Hematopoietic multipotent progenitor cell treated with erythropoietin and hydrocortisone succinate and interleukin-3 and kit ligand, for 15 days (in vitro differentiated cells): ENCODE data around the gene ABLIM2.

ENCODE experiments used
- DNase-seq: peaks from one replicate; pipeline ENCODE4 v3.0.0-alpha.2; 2015; ENCODE audit warnings: low spot score

The ABLIM2 gene

DNA sequence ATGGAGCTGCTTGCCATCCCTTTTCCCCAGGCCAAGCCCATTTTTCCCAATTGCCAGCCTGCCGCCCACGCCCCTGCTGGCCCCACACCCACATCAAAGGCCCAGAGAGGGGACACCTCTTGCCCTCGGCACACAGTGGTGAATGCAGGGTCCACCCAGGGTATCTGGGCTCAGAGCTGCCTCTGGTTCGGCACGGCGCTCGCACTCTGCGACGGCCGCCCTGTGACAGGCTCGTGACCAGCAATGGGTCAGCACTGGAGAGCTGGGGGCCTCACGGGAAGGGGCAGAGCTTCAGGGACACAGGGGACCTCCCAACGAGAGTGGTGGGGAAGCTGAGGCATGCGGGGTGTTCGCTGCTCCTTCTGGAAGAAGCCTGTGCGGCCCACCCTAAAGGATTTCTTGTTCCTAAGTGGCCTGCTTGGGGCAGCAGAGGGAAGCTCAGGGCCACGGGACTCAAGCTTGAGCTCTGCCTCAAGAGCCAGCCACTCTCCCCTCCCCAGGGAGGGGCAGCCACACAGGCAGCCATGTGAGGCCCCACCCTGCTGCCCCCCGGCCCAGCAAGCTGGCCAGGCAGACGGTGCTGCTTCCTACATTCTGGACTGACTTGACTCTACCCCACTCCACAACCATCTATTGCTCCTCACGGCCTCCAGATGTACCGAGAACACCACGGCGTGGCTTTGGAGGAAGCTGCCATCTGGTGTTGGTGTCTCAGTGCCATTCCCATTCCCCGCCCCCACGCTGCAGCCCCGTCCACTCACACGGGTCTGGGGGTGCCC lies 73.7 kb downstream of the ABLIM2 start:
- no peak for DNase-seq

DNA sequence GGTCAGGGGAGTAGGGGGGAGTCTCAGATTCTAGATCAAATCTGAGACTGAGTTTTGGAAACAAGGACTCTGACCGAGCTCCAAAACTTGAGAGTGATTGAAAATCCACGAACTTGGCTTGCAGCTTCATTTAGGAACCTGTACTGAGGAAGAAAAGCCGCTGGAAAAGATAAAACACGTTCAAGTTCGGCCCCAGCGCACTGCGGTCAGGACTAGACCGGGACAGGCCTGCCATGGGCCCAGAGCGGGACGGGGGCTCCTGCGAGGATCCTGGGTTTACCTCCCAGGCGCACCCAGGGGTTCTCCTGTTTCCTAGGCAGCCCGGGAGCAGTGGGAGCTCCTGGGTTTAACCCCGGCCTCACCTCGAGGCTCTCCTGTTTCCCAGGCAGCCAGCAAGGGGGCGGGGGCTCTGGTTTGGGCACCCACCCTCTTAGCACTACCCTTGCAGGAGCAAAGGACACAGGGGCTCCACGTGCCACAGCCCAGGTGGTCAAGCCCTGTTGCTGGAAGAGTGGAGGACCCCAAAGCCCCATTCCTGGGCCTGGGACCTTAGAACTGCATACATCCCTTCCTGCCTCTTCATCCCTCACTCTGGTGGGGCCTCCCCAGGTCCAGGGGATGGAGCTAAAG lies 74.5 kb downstream of the ABLIM2 start:
- DNase-seq: no peak

DNA sequence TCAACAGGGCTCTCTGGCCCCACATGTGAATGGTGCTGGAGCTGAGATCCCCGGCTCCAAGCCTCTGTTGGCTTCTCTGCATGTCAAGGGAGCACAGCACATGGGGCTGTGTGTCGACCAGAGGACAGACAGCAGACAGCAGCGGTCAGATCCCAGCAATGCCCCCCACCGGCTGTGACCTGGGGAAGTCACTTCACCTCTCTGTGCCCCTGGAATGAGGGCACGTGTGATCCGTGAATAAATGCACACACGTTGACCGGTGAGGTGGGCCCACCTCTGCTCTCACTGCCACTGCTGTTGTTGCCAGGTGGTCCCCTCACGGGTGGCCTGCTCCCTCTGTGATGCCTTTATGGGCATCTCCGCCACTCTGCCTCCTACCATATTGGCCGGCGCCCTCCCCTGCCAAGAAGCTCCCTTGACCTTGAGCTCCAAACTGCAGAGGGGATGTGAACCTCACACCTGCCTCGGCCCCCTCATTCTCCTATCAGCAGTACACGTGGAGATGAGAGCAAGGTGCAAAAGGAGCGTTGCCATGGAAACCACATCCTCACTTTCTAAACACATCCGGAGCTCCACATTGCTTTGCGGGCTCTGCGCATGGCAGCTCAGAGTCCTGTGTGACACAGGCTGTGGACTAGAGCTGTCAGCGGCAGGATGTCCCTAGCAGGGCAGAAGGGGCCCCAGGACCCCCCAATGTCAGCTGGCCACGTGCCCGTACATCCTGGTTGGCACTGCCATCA lies 75.4 kb downstream of the ABLIM2 start:
- DNase-seq: no peak

DNA sequence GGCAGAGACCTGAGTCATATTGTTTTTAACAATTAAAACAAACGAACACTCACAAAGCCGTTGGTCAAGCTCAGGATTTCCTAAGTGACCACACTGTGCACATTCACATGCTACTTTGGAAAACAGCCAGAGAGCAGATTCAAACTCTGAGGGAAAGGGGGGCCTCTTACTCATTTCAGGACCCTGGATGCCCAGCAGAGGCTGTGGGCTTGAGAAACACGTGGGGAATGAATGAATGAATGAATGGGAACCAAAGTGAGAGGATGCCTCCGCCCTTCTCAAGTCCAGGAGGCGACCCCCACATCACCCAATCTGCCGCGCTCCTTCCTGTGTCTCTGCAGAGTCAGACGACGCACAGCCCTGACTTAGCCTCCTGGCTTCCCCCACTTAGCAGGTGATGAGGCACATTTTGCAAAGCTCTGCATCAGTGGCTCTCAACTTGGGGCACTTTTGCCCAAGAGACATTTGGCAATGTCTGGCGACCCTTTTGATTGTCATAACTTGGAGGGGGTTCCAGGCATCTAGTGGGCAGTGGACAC lies 76.0 kb downstream of the ABLIM2 start:
- no peak for DNase-seq

DNA sequence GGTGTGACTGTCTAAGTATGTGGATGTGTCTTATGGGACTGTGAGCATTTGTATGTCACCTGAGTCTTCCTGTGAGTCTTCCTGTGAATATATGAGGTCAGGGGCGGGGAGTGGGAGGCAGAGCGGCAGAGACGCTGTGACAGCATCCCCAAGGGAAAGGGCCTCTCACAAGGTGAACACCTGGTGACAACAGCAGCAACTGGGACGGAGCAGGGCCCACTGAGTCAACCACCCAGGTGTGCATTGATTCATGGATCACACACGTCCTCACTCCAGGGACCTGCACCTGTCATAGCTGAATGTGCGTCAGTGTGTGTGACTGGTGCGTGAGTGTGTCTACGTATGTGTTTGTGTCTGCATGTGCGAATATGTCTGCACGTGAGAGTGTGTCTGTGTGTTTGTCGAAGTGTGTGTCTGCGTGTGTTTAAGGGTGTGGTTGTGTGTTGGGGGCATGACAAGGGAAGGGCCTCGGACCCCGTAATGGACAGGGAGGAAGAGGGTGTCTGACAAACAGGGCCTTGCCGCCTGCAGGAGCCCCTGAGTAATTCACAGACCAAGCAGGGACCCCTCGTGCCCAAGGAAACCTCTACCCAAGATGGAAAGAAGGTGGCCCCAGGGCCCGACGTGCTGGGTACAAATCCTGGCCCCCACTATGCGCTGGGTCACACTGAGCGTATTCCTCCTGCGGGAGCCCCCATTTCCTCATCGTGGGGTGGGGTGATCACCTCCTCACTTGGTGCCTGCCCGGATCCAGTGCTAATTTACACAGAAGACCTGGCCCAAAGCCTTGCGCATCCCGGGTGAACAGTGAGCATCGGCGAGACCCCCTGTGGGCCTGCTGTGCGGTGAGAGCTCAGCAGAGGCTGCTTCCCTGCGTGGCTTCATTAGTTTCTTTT lies 76.7 kb downstream of the ABLIM2 start:
- no peak for DNase-seq

DNA sequence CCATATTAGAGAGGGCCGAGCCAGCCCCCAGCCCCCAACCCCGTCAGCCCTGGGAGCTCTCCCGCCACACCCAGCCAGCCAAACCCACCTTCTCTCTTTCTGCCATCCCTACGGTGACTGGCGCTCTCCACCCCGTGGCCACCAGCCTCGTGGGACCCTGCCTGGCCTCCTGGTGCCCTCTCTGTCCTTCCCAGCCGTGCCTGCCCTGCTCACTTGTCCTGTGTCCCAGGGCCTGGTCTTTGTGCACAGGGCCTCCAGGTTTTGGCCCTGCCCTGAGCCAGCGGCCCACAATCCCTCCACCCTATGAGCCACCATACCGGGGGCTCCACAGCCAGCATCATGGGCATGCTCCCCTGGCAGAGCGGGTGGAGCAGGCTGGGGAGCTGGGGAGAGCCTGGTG lies 77.4 kb downstream of the ABLIM2 start:
- DNase-seq: no peak

DNA sequence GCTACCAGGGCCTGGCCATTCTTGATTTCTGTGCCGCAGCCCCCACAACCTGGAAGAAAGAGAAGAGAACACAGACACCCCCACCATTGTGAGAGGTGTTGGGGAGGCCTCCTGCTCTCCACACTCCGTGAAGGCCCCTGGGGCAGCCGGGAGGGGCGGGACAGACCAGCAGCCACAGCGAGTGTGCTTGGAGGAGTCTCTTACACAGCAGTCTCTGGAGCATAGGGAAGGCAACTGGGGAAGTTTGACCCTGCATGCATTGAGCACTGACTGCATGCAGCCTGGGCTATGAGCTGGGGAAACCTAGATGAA lies 77.9 kb downstream of the ABLIM2 start:
- no peak for DNase-seq

DNA sequence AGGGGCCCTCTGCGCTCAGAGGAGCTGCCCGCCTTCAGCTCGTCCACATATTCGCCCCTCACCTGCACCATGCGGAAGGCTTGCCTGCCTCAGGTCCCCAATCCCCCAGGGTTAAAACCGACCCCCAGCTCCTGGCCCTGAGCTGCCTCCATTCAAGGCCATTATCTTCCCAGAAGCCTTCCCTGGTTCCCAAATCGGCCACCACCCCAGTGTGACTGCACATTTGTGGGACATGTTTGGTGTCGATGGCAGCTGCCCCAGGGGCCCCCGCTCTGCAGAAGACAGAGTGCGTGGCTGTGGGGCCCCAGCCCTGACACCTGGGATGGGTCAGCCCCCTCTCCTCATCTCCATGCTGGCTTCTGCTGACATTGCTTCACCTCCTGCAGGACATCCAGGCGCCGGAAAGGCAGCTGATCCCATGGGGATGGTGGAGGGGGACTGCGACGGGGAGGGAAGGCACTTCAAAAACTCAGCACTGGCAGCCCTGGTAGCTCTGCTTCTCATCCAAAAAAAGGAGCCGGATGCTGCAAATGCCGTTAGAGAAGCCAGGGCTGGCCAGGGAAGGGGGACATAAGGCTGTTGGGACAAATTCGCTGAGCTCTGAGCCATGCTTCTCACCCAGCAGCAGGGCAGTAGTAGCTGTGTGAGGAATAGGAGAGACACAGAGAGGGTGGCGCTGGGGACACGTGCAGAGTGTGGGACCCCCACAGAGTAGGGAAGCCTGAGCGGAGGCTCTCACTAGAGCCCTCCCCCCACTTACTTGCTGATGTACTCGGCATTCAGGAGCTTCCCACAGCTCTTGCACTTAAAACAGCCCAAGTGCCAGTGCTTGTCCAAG lies 78.5 kb downstream of the ABLIM2 start:
- DNase-seq: no peak

DNA sequence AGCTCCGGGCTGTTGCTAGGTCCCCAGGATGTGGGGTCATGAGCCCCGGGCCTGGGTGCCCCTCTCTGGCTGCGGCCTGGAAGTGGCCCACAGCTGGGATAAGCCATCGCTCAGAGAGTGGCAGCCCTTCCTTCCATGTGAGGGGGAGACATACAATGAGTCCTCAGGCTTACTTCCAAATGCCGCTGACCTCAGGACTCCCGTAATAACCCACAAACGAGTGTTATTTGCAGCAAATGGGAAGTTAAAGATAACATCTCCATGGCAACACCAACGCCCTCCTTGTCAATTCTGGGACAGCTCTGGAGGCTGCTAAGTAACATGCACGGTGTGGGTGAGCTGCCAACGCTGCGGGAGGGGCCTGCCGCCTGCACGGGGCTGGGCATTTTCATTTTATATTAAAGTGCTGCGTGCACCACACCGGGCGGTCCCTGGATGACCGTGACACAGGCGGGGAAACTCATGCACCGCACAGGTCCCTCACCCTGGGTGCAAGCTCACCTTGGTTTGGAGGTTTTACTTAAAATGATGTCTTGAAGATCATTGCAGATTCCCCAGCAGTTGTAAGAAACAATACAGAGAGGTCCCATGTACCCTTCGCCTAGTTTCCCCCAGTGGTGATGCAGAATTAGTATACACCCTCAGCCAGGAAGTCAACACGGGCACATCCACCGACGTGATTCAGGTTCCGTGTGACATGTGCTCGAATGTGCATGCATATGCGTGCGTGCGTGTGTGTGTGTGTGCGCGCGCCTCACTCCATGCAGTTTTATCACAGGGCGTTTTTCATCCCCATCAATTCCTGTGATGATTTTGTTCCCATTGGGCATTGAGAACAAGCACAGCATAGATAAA lies 79.4 kb downstream of the ABLIM2 start:
- DNase-seq: peak; percentile 2

DNA sequence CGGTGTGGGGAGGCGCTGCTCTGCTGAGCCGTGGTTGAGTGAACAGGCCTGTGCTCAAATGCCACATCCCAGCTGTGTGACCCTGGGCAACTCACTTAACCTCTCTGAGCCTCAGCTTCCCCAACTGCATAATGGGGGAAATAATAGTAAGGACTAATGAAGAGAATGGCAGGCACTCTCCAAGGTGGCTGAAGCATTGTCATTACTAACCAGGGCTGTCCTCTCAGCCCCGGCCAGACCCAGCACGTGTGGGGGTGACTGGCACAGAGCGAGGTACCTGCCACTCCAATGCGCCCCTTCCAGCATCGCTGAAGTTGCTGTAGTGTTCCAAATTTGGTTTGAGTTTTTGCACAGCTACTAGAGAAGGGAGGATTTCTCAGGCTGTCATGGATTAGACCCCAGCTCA lies 80.0 kb downstream of the ABLIM2 start:
- DNase-seq: no peak

DNA sequence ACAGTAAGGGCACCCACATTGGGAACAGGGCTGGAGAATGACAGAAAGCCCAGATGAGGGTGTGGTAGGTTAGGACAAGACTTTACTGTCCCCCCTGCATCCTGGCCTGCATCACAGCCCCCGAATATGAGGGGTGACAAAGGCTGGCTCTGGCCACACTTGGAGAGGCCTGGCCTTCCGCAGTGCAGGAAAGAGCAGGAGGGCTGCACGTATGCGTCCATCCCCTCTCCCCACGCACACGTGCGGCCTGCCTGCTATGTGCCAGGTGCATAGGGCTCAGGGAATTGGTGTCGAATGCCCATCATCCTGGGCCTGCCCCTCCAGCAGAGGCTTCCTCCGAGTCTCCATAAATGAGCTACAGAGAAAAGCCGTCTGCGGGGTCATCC lies 80.5 kb downstream of the ABLIM2 start:
- DNase-seq: no peak

DNA sequence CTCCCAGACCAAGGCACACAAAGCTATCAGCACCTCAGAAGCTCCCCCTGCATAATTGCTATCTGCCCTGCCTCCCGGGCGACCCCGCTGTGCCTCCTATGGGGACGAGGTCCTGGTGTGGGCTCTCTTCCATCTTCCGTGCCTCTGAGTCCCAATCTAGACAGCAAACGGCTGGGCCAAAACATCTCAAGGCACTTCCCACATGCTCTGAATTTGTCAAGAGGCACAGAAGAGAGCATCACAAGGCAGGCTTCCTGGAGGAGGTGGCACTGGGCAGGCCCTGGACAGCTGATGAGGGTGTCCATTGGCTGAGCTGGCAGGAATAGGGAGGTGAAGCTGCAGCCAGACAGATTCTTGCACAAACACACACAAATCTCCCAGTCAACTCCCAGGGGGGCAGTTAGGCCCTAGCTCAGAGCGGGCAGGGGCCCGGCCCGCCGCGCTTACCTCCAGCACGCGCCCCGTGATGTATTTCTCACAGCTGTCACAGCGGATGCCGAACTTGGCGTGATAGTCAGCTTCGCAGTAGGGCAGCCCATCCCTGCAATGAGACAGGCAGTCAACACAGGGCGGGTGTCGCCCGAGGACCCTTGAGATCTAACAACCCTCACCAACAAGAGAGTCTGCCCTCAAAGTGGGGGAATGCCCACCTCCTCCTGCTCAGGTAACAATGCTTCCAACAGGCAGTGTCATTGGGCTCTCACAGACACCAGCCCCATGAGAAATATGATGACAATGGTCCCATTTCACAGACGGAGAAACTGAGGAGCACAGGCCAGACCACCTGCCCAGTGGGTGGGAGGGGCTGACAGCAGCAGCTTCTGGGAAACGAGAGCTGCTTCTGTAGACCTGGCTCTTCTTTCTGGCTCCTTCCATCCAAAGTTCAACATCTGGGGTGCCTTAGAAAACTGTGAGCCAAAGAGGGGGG lies 81.2 kb downstream of the ABLIM2 start:
- no peak for DNase-seq

DNA sequence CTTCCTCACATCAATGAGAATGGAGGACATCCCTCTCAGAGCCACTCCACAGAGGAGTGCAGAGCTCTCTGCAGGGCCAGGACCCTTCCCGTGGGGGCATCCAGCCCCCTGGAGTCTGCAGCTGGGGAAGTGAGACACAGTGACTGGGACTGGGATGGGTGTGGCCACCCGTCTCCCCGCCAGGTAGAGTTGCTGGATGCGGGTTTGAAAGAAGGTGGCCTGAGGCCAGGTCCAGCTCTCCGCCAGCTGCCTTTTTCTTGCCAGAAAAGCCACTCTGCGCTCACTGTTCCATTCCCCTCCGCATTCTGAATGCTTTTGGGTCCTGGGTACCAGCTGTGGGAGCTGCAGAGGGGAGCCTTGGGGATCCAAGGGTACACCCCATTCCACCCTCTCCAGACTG lies 82.6 kb downstream of the ABLIM2 start:
- no peak for DNase-seq

DNA sequence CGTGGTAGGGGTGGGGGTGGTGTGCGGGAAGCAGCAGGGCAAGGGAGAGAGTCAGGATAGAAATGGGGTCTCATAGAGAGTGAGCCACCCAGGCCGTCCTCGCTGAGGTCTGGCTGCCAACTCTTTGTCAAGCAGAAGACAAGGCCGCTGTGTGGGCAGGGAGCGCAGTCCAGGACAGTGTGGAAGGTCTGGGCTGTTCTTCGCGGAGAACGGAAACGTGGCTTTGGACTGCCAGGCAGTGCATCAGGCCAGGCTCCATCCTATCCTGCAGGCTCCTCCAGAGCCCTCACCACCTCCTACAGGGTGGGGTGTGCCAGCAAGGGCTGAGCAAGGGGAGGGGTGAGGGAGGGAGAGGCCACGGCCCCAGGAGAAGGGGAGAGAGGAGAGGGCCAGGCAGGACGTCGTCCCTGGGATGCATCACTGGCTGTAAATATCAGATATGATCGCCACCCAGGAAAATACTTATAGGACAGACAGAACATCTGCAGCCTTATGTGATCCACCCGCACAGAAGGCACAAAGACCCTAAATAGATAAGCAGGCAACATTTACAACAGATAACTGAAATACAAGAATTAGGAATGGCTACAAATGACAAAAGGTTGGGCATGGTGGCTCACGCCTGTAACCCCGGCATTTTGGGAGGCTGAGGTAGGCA lies 85.3 kb downstream of the ABLIM2 start:
- DNase-seq: no peak

DNA sequence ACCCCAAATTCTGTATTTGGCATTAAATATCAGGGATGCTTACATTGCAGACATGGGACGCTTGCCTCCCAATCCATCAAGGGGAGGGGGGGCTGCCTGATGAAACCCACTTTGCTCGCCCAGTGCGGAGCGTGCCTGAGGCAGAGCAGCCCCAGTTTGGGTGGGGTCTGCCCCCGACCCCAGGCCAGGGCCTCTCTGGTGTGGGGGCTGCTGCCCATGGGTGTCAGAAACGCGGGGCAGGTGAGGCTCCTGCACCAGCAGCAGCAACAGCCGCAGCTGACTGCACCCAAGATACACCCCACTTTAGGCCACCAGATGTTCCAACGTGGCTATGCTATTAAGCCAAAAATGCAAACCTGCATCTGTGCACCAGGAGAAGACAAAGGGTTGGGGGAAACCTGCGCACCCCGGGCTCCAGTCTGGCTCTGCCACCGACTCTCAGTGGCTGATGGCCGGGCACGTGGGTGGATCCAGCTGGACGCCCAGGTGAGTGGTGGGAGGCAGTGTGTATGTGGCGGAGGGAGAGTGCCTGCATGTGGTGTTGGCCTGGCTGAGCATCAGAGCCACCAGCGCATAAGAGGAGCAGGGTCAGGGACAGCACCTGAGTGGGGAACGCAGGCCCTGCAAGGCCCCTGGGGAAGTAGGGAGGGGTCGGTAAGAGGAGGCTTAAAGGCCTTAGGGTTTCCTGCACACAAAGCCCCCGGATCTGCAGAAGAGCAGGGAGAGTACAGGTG lies 86.2 kb downstream of the ABLIM2 start:
- no peak for DNase-seq

DNA sequence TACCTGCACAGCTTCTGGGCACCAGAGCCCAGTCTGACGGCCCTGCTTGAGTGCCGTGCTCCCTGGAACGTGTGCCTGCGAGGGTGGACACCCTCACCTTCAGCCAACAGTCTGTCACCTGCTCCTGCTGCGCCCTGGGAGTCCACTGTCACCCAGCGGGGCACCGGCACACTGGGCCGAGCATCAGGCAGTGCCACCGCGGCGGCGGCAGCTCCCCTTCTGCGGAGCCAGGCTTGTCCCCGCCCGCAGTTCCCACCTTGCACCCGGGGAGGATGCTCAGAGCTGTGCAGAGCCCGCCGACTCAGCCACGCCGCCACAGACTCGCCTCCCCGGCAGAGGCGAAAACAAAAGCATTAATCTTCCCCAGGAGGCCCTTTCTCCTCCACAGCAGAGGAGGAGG lies 86.8 kb downstream of the ABLIM2 start:
- no peak for DNase-seq

DNA sequence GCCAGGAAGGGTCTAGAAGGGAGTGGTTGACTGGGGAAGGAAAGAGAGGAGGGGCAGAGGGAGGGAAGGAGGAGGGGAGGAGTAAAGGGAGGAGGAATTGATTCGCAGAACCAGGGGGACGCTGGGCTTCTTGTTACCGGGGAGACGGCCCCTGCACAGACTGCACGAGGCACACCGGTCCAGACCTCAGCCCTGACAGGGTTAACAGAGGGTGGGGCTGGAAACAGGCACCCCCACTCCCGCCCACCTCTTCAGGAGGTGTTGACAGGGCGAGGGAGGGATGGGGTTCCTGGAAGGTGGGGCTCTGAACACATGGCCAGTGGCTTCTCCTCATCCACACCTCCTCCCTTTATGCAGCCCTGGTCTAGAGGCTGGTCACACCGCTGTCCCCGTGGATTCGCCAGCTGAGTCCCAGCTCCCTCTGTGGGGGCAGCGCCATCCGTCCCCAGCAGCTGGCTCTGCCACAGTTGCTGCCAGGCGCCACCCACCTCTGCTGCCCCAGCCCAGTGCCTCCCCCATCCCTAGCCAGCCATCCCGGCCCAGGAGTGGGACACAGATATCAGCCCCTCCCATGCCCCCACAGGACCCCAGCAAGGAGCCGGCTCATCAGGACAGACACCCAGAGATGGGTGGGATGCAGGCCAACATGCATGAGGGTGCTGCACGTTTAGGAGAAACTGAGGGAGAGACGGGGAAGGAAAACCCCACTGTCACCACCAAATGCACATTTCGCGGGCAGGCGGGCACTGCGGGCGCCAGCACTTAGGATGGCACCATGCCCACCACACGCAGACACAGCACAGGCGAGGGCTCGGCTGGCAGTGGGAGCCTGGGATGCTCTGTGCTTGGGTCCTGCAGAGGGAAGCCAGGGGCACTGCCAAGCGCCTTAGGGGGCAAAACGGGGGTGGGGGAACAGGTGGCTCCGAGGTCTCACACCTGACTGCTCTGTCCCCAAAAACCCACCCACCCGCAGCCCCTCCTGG lies 87.6 kb downstream of the ABLIM2 start:
- DNase-seq: no peak
